Measurements from ENCODE around the gene TNFSF18.
"Not testable (repeated sequence)": the region's sequence is repeated elsewhere in the genome, so short reads cannot be mapped to it uniquely, and the experiment has no call there.

TNFSF18 gene, protein sequence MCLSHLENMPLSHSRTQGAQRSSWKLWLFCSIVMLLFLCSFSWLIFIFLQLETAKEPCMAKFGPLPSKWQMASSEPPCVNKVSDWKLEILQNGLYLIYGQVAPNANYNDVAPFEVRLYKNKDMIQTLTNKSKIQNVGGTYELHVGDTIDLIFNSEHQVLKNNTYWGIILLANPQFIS

DNA sequence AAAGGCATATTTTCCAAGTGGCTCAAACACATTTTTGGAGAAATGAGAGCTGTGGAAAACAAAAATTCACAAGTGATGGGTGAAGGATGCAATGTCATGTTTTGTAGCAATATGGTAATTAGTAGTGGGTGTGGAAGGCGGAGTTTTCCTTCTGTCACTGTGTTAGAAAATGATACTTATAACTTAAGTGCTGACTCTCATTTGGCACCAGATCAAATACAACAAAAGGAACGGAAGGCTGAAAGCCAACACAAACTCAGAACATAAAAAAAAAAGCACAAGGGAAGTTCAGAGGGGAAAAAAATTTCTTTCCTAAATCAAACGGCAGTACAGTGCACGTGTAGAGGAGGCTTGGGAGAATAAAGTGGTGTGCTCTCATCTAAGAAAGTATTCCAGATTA is at the start of gene TNFSF18:
Gene TNFSF18 (minus strand): TSS at position 77 of the 400 bp plus-strand sequence. CDS start 45 bp downstream, at position 32.
- no peak for DNase-seq (ENCODE audit: low read depth in 3 of 3, low spot score in 1 of 3)

DNA sequence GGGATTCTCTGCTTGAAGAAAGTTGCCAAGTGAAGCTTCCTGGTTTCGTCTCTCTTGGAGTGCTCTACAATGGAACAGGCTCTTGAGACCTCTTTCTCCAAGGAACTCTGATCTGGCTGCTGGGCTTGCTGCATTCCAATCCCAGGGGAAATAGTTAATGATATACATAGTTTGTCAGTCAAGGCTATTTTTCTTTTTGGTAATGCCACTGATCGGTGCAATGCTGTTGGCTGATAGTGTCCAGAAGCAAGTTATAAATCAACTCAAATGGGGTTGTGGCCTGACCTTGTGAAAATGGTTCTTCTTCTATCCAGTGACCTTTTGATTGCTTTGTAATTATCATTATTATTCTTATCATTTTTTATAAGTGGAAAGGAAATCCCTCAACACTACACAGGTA is 48.4 kb upstream of the TNFSF18 start:
- no peak for DNase-seq (ENCODE audit: low read depth in 3 of 3, low spot score in 1 of 3)

DNA sequence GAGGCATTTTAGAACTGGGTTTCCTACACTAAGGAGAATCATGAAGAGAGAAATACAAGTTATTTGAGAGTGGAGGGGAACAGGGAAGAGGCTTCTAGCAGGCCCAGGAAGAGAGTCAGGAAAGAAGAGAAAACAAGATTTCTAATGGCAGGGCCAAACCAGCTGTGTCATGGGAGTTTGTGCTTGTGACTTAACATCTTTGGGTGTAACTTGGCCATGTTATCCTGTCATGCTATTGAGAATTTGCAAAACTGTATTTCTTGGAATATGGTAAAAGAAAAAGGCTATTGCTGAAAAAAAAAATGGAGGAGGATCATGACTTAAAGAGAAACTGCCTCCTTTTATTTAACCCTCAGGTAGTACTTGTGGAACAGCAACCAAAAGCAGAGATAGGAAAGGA is 47.4 kb upstream of the TNFSF18 start:
- DNase-seq (ENCODE audit: low read depth in 3 of 3, low spot score in 1 of 3): no peak

DNA sequence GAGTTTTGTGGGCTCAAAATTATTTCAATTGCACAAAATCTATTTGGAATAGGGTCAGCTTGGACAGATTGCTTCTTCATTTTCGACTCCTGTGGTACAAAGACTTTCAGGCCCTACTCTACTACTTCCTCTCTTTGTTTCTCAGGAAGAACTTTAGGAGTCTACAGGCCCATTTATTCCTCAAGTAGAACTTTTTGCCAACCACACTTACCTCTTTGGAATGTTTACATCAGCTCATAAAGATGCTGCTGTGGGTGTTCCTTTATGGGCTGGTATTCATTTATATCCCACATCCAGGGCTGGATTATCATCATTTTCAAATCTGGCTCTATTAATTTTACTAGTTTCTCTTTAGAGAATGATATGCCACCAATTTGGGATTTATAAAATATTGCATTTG is 46.3 kb upstream of the TNFSF18 start:
- DNase-seq (ENCODE audit: low read depth in 3 of 3, low spot score in 1 of 3): no peak

DNA sequence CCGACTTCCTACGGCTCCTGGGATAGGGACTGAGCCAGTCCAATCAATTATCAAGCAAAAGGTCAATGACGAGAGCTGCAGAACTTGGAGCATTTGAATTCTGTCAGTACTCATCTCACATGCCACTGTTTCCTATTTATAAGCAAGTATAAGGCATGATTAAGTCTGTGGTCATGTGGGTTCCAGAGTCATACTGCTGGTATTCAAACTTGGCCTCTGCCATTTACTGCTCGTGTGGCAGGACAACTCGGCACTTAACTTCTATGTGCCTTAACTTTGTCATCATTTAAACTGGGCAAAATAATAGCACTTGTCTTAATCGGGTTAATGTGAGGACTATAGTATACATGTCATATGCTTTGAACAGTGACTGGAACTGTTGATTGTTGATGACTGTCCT is 44.9 kb upstream of the TNFSF18 start:
- DNase-seq (ENCODE audit: low read depth in 3 of 3, low spot score in 1 of 3): no peak

DNA sequence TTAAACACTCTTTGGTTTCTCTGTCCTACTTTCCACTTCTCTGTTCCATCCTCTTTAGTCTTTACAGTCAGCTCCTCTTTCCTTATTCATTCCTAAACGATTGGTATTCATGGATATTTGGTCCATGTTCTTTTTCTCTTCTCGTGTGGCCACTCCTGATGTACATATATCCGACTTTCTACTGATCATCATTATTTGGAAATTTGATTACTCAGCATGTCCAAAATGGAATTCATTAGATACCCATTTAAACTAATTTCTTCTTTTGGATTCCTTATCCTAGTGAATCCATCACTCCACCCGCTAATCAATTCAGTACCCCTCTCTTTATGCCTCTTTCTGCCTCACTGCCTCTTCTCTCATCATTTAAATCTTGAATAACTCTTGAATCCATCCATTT is 43.8 kb upstream of the TNFSF18 start:
- DNase-seq (ENCODE audit: low read depth in 3 of 3, low spot score in 1 of 3): no peak

DNA sequence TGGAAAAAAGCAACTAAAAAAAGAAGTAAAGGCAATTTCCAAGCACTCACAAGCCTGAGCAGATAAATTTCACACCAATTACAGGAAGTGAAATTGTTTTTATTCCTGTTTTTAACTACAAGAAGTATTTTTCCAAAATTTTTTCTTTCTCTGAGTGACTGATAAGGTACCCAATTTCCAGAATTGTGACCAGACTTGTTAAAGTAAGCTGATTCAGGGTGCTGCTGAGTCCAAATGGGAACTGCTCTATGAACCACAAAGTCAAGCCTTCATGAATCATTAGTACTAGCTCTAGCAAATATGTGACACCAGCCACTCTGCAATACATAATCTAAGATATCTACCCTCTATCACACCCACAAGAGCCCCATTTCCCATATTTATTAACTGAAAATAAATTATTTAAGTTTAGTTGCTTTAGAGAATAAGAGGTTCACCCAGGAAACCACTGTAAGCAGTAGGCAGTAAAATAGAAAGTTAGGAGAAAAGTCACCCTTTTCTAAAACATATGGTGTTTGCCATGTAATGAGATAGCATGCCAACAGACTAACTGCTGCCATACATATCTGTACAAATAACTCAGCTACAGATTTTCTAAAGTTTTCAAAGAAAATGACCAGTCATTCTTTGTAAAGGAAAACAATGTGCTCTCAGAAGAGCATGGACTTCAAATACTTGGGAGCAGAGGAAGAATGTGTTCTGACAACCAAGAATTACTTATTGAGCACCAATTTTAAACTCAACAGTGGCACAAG is 43.1 kb upstream of the TNFSF18 start:
- DNase-seq (ENCODE audit: low read depth in 3 of 3, low spot score in 1 of 3): no peak

DNA sequence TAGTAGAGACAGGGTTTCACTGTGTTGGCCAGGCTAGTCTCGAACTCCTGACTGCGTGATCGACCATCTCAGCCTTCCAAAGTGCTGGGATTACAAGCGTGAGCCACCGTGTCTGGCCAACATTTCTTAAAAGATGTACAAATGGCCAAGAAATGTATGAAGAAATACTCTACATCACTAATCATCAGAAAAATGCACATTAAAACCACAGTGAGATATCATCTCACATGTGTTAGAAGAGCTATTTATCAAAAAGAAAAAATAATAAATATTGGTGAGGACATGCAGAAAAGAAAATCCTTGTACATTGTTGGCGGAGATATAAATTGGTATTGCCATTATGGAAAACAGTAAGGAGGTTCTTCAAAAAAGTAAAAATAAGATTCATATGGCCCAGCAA is 33.6 kb upstream of the TNFSF18 start:
- no peak for DNase-seq (ENCODE audit: low read depth in 3 of 3, low spot score in 1 of 3)

DNA sequence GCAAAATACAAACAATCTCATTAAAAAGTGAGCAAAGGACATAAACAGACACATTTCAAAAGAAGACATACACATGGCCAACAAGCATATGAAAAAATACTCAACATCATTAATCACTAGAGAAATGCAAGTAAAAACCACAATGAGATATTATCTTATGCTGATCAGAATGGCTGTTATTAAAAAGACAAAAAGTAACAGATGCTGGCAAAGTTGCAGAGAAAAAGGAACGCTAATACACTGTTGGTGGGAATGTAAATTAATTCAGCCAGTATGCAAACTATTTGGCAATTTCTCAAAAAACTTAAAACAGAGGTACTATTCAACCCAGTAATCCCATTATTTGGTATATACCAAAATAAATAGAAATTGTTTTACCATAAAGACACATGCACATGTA is 32.2 kb upstream of the TNFSF18 start:
- DNase-seq (ENCODE audit: low read depth in 3 of 3, low spot score in 1 of 3): no peak

DNA sequence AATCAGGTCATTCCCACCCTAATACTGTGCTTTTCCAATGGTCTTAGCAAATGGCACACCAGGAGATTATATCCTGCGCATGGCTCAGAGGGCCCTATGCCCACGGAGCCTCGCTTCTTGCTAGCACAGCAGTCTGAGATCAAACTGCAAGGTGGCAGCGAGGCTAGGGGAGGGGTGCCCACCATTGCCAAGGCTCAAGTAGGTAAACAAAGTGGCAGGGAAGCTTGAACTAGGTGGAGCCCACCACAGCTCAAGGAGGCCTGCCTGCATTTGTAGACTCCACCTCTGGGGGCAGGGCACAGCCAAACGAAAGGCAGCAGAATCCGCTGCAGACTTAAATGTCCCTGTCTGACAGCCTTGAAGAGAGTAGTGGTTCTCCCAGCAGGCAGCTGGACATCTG is 23.5 kb upstream of the TNFSF18 start:
- DNase-seq (ENCODE audit: low read depth in 3 of 3, low spot score in 1 of 3): not testable (repeated sequence)

DNA sequence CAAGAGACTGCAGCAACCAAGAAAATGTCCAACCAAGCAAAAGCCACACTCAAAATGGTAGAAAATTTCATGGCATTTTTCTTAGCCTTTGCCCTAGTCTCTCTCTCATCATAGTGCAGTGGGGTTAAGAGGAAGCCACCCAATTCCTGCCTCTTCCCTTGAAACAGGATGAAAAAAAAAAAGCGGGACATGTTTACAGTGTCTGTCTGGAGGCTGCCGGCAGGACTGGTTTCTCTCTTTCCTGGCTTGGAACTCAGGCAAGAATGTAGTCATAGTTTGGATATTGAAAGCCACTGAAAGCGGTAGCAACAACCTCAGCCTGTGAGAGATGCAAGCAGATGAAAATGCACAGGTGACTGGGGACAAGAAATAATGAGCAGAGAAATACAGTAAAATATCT is 13.3 kb upstream of the TNFSF18 start:
- no peak for DNase-seq (ENCODE audit: low read depth in 3 of 3, low spot score in 1 of 3)

DNA sequence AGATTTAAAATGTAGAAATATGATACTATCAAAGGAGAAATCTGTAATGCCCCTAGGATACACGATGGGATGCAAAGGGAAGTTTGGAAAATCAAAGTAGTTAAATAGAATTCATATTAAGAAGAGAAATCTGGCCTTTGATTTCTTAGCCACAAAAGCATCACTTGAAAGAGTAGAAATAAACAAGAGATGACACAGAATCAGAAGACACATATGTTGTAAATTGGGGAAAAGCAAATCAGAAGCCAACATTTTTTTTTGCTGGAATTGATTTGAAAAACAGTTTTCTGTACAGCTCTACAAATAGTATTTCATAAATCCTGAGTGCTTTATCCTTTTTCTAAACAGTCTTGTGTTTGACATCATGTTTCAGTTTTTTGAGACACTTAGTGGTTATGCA is 12.4 kb upstream of the TNFSF18 start:
- no peak for DNase-seq (ENCODE audit: low read depth in 3 of 3, low spot score in 1 of 3)

DNA sequence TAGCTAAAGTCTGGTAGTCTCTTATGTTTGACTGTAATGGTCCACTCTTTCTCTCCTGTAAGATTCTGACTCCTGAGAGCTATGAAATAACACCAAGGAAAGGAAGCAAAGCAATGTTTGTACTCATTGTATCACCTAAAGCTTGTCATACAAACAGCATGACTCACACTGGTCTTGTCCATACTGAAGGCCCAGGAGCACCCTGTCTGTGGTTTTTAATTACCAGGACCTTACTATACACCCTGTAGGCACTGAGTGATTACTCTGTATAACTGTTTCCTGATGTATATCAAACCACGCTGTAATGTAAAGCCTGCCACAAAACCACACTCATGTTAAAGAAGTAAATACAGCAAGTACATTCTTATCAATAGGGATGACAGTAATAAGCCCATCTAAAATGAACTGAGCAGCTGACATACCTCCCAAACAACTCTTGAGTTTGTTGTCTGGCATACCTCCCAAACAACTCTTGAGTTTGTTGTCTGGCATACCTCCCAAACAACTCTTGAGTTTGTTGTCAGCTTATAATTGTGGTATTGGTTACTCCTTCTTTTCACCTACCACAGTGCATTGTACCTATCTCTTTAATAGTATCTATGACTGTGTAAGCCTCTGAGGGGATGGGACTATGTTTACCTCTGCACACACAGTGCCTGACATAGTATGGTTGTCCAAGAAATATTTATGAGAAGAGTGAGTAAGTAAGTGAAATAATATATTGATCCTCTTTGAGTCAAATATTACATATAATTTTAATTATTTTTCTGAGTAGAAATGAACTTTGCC is 11.6 kb upstream of the TNFSF18 start:
- no peak for DNase-seq (ENCODE audit: low read depth in 3 of 3, low spot score in 1 of 3)

DNA sequence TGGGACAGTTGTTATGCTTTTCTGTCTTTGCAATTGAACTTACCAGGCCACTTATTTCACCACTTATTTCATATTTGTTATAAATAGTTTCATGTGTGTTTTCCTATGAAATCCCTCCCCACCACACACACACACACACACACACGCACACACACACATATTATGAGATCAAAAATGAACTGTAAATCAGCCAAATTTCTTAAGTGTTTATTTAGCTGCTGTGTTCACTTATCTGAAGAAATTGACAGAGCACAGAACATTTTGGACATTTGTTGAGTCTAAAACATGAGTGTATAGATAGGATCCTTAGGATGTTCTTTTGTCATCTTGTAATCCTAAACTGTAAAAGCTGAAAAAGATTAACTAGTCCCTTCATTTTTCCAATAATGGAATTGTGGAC is 7.8 kb upstream of the TNFSF18 start:
- DNase-seq (ENCODE audit: low read depth in 3 of 3, low spot score in 1 of 3): no peak

DNA sequence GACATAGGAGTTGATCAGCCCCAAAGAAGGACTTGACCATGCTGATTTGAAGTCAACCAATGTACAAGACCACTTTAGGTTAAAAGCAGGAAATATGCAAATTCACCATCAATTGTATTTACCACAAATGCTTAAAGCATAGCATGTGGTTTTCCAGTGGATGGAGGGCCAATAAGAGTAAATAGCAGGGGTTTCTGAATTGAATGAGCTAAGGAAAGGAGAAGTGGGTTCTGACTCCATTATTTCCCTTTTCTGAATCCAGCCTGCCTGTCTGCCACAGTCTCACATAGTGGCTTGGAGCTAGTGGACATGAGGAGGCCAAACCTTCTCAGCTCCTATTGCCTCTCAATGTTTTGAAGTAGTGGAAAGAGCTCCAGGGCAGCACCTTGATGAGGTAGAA is 7.2 kb upstream of the TNFSF18 start:
- no peak for DNase-seq (ENCODE audit: low read depth in 3 of 3, low spot score in 1 of 3)

DNA sequence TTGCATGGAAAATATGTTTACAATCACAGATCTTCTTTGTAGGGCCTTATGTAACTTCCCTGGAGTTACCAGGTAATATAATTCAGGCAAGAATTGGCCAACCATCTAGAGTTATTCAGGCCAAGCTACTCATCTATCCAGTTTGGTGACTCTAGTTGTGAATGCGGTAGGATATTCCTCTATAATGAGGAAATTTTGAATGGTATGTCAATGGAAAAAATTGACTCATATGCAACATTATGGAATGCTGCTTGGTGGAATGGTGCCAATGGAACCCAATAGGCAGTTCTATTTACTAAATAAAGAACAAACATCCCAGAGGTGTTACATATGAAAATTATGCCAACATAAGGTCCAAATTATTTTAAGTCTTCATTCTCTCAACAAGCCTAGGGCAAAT is 5.6 kb upstream of the TNFSF18 start:
- no peak for DNase-seq (ENCODE audit: low read depth in 3 of 3, low spot score in 1 of 3)

DNA sequence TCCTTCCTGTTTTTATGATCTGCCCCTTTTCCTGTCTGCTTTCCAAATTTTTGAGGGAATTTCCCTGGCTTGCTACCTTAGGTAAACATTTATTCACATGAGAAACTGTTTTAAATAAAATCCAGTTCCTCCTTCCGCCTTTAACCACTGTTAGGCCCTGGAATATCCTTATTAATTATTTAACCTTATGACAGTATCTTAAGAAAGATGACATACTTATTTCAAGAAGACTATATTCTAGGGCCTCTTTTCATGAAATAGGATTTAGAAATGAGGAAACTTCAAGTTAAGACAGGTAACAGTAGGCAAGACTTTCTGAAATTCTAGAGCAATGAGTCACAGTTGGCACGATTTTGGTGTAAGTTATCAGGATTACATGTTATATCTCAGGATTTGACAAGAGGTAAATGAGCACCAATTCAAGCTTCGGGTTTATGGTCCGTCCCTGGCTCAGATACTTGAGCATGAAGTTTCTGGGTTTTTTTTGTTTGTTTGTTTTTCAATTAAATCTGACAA is 2.0 kb upstream of the TNFSF18 start:
- no peak for DNase-seq (ENCODE audit: low read depth in 3 of 3, low spot score in 1 of 3)

DNA sequence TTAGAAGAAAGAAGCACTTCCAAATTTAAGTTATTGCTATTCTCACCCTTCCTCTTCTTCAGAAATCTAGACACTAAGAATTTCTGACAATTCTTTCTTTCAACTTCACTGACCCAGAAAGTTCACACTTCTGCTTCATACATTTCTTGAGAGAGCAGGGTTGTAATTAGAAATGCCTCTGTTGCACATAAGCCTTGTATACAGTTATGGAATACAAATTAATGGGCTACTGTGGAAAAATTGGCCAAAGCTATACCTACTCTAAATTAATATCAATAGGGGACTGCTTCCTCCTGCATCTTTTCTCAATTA is 1.5 kb downstream of the TNFSF18 start:
- no peak for DNase-seq (ENCODE audit: low read depth in 3 of 3, low spot score in 1 of 3)

DNA sequence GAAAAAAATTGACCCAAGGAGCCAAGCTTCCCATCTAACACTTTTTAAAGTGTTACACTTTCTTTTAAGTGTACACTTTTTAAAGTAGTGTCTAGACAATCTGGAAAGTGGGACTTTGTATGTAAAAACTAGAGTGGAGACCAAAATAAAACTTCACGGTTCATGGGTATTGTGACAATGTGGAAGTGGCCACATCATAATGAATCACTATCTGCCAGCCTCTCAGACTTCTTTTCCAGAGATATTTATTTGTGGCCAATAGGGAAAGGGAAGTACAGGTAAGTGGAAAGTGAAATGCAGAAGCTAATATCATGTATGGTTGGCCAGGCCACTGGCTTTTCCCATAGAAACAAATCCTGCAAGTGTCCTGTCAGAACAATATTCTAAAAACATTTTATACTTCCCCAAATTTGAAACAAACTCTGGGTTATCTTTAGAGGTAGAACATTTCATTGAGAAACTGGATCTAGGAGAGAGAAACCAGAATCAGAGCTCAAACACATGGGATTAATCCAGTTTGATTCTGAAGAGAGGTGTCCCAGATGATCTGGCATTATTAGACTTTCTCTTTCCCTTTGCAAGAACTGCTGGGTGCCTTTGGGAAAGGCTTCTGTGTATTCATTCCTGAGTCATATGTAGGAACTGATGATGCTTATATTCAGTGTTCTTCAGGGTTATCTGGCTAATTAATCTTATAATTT is 2.0 kb downstream of the TNFSF18 start:
- DNase-seq (ENCODE audit: low read depth in 3 of 3, low spot score in 1 of 3): no peak

DNA sequence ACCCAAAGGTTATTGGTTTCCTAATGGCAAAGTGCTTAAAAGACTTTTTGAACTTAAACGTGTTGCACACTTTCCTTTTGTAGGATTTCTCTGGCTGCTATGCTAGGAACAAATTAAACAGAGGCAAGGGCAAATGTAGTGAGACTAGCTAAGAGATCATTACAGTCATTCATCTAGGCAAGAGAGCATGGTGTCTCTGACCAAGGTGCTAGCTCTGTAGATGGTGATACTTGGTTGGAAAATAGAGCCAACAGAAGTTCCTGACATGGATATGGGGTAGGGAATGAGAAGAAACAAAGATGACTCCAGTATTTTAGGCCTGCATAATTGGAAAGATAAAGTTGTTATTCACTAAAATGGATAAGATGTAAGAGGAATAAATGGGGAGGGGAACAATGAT is 6.1 kb downstream of the TNFSF18 start:
- no peak for DNase-seq (ENCODE audit: low read depth in 3 of 3, low spot score in 1 of 3)

DNA sequence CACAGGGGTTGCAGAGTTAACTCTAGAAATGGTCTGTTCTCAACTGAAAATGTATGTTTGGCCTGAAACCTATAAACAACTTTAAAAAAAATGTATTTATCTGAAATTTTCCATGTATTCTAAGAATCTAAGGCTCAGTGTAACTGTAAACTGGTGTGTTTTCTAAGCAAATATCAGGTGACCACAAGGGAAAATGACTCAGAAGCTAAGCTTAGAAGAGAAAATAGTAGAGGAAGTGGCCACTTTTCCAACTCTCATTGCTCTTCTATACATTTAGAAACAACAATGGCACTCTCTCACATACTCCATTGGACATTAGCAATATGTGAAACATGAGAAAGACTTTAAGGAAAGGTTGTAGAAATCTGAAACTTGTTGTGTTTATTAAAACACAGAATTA is 7.5 kb downstream of the TNFSF18 start:
- DNase-seq (ENCODE audit: low read depth in 3 of 3, low spot score in 1 of 3): no peak

DNA sequence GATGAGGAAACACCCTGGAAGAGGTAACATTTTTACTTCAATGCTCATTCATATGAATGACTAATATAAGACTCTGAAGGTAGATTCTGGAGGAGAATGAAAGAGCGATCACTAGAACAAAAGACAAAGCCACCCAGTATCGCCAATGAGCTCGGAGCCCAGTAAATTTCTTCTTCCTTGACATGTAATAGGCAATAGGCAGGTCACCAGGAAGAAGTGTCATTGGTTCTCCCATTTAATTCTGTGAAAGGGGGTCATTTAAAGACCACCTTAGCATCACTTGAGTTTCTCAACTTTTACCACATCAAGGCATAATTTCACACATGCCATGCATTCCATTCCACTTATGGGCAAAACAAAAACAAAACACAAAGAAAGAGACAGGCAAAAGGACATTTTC is 7.9 kb downstream of the TNFSF18 start:
- DNase-seq (ENCODE audit: low read depth in 3 of 3, low spot score in 1 of 3): no peak

All from stimulated activated CD4-positive, alpha-beta T cell treated with anti-CD3 and anti-CD28 coated beads, TNF-alpha, amount 100 ng/mL, for 1 hour (primary cell).